GM12878 (cell line): ENCODE data around the gene FMC1. TPM values are rescaled to one million over a fixed set of nuclear protein-coding genes. Genes with fewer than 3 reads are reported as not detected.

ENCODE experiments used
- CHD4 ChIP-seq: fragments of 200-600 bp; sonication (generic); IDR thresholded peaks from 2 replicates; pipeline ENCODE4 v1.6.1; 2016; ENCODE audit warnings: mild to moderate bottlenecking
- GATAD2B ChIP-seq: fragments of 450-650 bp; conservative IDR thresholded peaks from 2 replicates; pipeline ENCODE4 v1.6.1; 2017; ENCODE audit warnings: low read depth, mild to moderate bottlenecking, moderate library complexity
- HDGF ChIP-seq: fragments of 450-650 bp; IDR thresholded peaks from 2 replicates; pipeline ENCODE4 v1.6.1; 2016; ENCODE audit warnings: antibody characterized with exemption
- JUNB ChIP-seq: IDR thresholded peaks from 2 replicates; pipeline ENCODE4 v1.6.1; 2016; ENCODE audit warnings: antibody characterized with exemption, mild to moderate bottlenecking
- MTA2 ChIP-seq: fragments of 450-650 bp; IDR thresholded peaks from 2 replicates; pipeline ENCODE4 v1.6.1; 2016; ENCODE audit warnings: low read depth, mild to moderate bottlenecking, moderate library complexity
- MXI1 ChIP-seq: fragments of 150-350 bp; IDR thresholded peaks from 2 replicates; pipeline ENCODE4 v1.6.1; 2011; ENCODE audit warnings: low read depth, mild to moderate bottlenecking, inconsistent platforms, low read length, improper control_type of control experiment
- NFYB ChIP-seq: IDR thresholded peaks from 2 replicates; pipeline ENCODE4 v1.6.1; 2011; ENCODE audit warnings: low read depth, mild to moderate bottlenecking, low read length, improper control_type of control experiment, moderate library complexity; ENCODE audit not compliant: insufficient read depth
- POLR2A ChIP-seq: IDR thresholded peaks from 2 replicates; pipeline ENCODE4 v1.6.1; 2011; ENCODE audit warnings: low read depth, mild to moderate bottlenecking, low read length
- POU2F2 ChIP-seq: IDR thresholded peaks from 3 replicates; pipeline ENCODE4 v1.6.1; 2011; ENCODE audit warnings: low read depth, mild to moderate bottlenecking, low read length, borderline replicate concordance
- RAD21 ChIP-seq: IDR thresholded peaks from 2 replicates; pipeline ENCODE4 v1.6.1; 2011; ENCODE audit warnings: mild to moderate bottlenecking, low read depth, low read length, moderate library complexity; ENCODE audit not compliant: insufficient read depth
- RBBP5 ChIP-seq: fragments of 200-600 bp; sonication (generic); conservative IDR thresholded peaks from 2 replicates; pipeline ENCODE4 v1.6.1; 2016
- SMAD1 ChIP-seq: fragments of 450-650 bp; IDR thresholded peaks from 2 replicates; pipeline ENCODE4 v1.6.1; 2018; ENCODE audit warnings: mild to moderate bottlenecking, low read depth; ENCODE audit not compliant: partially characterized antibody
- SMAD5 ChIP-seq: IDR thresholded peaks from 2 replicates; pipeline ENCODE4 v1.6.1; 2016; ENCODE audit warnings: antibody characterized with exemption, low read depth
- SPI1 ChIP-seq: IDR thresholded peaks from 2 replicates; pipeline ENCODE4 v1.6.1; 2011; ENCODE audit warnings: low read depth, mild to moderate bottlenecking, low read length, moderate library complexity, borderline replicate concordance; ENCODE audit not compliant: insufficient read depth
- SREBF1 ChIP-seq: IDR thresholded peaks from 2 replicates; pipeline ENCODE4 v1.6.1; 2012; ENCODE audit warnings: mild to moderate bottlenecking, low read length
- SUZ12 ChIP-seq: fragments of 200-600 bp; sonication (generic); IDR thresholded peaks from one replicate; pipeline ENCODE4 v1.6.1; 2018; ENCODE audit warnings: antibody characterized with exemption, mild to moderate bottlenecking; ENCODE audit not compliant: unreplicated experiment
- ZNF207 ChIP-seq: fragments of 450-650 bp; IDR thresholded peaks from 2 replicates; pipeline ENCODE4 v1.6.1; 2014; ENCODE audit warnings: antibody characterized with exemption, mild to moderate bottlenecking, borderline replicate concordance
- polyA plus RNA-seq, 11 experiments: library from polyadenylated mRNA; depleted of rRNA in 4 of 11; unstranded in 6 of 11; stranded (reverse) in 5 of 11; fragments of >200 nt; fragmentation: Nextera tagmentation in 4 of 11; fragmentation: Illumina TruSeq in 1 of 11; extraction: Ambion mirVana in 4 of 11; extraction: Trizol in 1 of 11; gene quantifications; 1 replicate in 1 of 11; 2 replicates in 10 of 11; pipeline versions ENCODE4 v1.2.1 to v1.2.3, GENCODE V29; 2011 to 2016; ENCODE audit warnings: inconsistent platforms in 2 of 11, missing spikeins in 2 of 11, low read depth in 1 of 11
- total RNA-seq, 4 experiments: library from RNA; depleted of rRNA in 3 of 4; stranded (reverse); fragments of >200 nt in 3 of 4; fragmentation: Illumina TruSeq in 1 of 4; extraction: Trizol in 1 of 4; gene quantifications; 2 replicates each; pipeline versions ENCODE4 v1.2.1 to v1.2.3, GENCODE V29; 2013 to 2021
- TF ChIP-seq, protein P1 (sequence below): fragments of 450-650 bp; IDR thresholded peaks from 2 replicates; pipeline ENCODE4 v1.6.1; 2017; ENCODE audit warnings: low read depth, mild to moderate bottlenecking, moderate library complexity
- TF ChIP-seq, protein P2 (sequence below): fragments of 450-650 bp; IDR thresholded peaks from 2 replicates; pipeline ENCODE4 v1.6.1; 2016; ENCODE audit warnings: mild to moderate bottlenecking
- TF ChIP-seq, protein P3 (sequence below): fragments of 450-650 bp; IDR thresholded peaks from 2 replicates; pipeline ENCODE4 v1.6.1; 2018; ENCODE audit warnings: borderline replicate concordance, mild to moderate bottlenecking; ENCODE audit not compliant: partially characterized antibody
- TF ChIP-seq, protein P4 (sequence below): fragments of 450-650 bp; IDR thresholded peaks from 2 replicates; pipeline ENCODE4 v1.6.1; 2017; ENCODE audit warnings: mild to moderate bottlenecking
- TF ChIP-seq, protein P5 (sequence below): IDR thresholded peaks from 2 replicates; pipeline ENCODE4 v1.6.1; 2011; ENCODE audit warnings: borderline replicate concordance, low read depth, mild to moderate bottlenecking, moderate library complexity, mixed read lengths, low read length; ENCODE audit not compliant: insufficient read depth; ENCODE audit errors: extremely low read length

FMC1 gene
- total and polyA plus RNA-seq, 10 of the 15 experiments (the other 5 are each of a cell fraction or from before 2014, with no cell fraction given) = 4.2 to 60.4 (median 15.6) TPM

DNA sequence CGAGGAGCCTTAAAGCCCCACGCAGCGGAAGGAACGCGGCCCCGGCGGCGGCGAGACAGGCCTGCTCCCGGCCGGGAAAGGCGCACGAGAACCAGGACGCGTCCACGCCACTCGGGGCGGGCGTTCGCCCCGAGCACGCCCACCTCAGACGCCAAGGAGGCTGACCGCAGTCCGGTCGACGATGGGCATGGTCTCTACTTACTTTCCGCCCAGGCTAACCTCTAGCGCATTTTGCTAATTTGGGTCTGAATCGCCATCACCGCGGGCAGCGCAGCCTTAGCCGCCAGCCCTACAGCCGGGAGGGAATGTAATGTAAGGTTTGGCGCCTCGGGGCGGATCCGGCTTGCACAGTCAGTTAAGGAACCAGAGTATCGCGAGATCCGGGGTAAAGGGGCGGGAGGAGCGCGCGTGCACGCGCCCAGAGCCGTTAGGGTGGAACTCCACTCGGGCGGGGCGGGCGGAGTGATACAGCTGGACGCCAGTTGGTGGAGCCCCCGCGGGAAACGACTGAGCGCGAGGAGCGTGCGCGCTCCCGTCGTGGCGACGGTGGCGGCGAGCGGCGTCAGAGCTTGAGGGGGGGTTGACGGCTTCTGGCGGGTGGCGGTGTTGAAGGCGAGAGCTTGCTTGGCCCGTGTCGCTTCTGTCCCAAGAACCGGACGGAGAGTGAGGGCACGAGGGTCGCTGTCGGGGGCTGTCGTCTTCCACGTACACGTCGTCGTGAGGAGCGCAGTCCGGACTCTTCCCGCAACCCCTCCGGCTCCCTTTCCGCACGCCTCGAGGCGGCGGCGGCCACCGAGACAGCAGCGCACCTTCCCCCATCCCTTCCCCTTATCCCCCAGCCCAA lies 18.5 kb downstream of the FMC1 start, which contains the start of gene LUC7L2 (continued):
- TF ChIP-seq, protein P1, sequence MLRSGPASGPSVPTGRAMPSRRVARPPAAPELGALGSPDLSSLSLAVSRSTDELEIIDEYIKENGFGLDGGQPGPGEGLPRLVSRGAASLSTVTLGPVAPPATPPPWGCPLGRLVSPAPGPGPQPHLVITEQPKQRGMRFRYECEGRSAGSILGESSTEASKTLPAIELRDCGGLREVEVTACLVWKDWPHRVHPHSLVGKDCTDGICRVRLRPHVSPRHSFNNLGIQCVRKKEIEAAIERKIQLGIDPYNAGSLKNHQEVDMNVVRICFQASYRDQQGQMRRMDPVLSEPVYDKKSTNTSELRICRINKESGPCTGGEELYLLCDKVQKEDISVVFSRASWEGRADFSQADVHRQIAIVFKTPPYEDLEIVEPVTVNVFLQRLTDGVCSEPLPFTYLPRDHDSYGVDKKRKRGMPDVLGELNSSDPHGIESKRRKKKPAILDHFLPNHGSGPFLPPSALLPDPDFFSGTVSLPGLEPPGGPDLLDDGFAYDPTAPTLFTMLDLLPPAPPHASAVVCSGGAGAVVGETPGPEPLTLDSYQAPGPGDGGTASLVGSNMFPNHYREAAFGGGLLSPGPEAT = peak; percentile 57
- TF ChIP-seq RAD21 = no peak
- no peak for TF ChIP-seq JUNB
- TF ChIP-seq NFYB = peak; percentile 53; the same call in 1 of the 2 replicates
- TF ChIP-seq HDGF = 0 out of 2 replicates have a peak, but pooled peaks have one; percentile 62
- TF ChIP-seq, protein P2, sequence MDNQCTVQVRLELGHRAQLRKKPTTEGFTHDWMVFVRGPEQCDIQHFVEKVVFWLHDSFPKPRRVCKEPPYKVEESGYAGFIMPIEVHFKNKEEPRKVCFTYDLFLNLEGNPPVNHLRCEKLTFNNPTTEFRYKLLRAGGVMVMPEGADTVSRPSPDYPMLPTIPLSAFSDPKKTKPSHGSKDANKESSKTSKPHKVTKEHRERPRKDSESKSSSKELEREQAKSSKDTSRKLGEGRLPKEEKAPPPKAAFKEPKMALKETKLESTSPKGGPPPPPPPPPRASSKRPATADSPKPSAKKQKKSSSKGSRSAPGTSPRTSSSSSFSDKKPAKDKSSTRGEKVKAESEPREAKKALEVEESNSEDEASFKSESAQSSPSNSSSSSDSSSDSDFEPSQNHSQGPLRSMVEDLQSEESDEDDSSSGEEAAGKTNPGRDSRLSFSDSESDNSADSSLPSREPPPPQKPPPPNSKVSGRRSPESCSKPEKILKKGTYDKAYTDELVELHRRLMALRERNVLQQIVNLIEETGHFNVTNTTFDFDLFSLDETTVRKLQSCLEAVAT = no peak
- no peak for TF ChIP-seq SREBF1
- TF ChIP-seq SPI1 = no peak
- TF ChIP-seq SMAD5 = peak; percentile 98
- TF ChIP-seq SMAD1 = peak; percentile 40
- TF ChIP-seq MTA2 = 0 out of 2 replicates have a peak, but pooled peaks have one; percentile 13
- TF ChIP-seq POU2F2 = peak; percentile 91; the same call in 2 of the 3 replicates
- TF ChIP-seq MXI1 = peak; percentile 92
- TF ChIP-seq ZNF207 = peak; percentile 64; the same call in 1 of the 2 replicates
- TF ChIP-seq RBBP5 = no peak
- TF ChIP-seq, protein P3, sequence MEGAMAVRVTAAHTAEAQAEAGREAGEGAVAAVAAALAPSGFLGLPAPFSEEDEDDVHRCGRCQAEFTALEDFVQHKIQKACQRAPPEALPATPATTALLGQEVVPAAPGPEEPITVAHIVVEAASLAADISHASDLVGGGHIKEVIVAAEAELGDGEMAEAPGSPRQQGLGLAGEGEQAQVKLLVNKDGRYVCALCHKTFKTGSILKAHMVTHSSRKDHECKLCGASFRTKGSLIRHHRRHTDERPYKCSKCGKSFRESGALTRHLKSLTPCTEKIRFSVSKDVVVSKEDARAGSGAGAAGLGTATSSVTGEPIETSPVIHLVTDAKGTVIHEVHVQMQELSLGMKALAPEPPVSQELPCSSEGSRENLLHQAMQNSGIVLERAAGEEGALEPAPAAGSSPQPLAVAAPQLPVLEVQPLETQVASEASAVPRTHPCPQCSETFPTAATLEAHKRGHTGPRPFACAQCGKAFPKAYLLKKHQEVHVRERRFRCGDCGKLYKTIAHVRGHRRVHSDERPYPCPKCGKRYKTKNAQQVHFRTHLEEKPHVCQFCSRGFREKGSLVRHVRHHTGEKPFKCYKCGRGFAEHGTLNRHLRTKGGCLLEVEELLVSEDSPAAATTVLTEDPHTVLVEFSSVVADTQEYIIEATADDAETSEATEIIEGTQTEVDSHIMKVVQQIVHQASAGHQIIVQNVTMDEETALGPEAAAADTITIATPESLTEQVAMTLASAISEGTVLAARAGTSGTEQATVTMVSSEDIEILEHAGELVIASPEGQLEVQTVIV = no peak
- no peak for TF ChIP-seq CHD4
- TF ChIP-seq SUZ12 = no peak
- TF ChIP-seq, protein P4, sequence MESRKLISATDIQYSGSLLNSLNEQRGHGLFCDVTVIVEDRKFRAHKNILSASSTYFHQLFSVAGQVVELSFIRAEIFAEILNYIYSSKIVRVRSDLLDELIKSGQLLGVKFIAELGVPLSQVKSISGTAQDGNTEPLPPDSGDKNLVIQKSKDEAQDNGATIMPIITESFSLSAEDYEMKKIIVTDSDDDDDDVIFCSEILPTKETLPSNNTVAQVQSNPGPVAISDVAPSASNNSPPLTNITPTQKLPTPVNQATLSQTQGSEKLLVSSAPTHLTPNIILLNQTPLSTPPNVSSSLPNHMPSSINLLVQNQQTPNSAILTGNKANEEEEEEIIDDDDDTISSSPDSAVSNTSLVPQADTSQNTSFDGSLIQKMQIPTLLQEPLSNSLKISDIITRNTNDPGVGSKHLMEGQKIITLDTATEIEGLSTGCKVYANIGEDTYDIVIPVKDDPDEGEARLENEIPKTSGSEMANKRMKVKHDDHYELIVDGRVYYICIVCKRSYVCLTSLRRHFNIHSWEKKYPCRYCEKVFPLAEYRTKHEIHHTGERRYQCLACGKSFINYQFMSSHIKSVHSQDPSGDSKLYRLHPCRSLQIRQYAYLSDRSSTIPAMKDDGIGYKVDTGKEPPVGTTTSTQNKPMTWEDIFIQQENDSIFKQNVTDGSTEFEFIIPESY = no peak
- TF ChIP-seq POLR2A = peak; percentile 97
- TF ChIP-seq, protein P5, sequence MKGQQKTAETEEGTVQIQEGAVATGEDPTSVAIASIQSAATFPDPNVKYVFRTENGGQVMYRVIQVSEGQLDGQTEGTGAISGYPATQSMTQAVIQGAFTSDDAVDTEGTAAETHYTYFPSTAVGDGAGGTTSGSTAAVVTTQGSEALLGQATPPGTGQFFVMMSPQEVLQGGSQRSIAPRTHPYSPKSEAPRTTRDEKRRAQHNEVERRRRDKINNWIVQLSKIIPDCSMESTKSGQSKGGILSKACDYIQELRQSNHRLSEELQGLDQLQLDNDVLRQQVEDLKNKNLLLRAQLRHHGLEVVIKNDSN = no peak
- TF ChIP-seq GATAD2B = no peak; the same call in none of the 2 replicates
